Measurements from ENCODE around the gene MLPH. TPM values are rescaled to one million over a fixed set of nuclear protein-coding genes. Genes with fewer than 3 reads are reported as not detected.

MLPH gene
- total RNA-seq, 2 donors from 2014 or later, result not detected

DNA sequence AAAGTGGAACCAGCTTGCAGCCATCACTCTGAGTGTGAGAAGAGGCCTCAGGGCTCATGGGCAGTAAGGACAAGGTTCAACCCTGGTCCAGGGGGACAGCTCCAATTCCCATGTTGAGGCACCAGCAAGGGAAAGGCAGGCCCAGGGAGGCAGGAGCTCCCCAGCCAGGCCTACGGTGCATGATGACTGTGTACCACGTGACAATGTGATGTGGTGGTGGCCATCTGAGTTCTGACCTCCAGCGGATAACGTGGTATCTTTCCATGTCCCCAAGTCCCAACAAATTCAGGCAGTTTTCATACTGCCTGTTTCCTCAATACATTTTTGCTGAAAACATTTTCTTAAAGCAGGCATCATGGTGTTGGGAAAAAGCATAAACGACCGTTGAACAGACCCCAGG lies 36.9 kb upstream of the MLPH start:
- no peak for ATAC-seq
- Mint-ChIP-seq H3K27me3 (no peaks in the 10 kb centered on the region), H3K4me1 (peaks cover 7% of the 10 kb centered on the region), H3K4me3 (no peak overlapping the region), H3K36me3 (ENCODE audit: low read depth) (no peaks in the 10 kb centered on the region), H3K27ac (no peak overlapping the region)
- no peaks in the 10 kb centered on the region for H3K9me3 ChIP-seq (ENCODE audit: control insufficient read depth, low read length, poor library complexity, severe bottlenecking)
- no peak for DNase-seq

DNA sequence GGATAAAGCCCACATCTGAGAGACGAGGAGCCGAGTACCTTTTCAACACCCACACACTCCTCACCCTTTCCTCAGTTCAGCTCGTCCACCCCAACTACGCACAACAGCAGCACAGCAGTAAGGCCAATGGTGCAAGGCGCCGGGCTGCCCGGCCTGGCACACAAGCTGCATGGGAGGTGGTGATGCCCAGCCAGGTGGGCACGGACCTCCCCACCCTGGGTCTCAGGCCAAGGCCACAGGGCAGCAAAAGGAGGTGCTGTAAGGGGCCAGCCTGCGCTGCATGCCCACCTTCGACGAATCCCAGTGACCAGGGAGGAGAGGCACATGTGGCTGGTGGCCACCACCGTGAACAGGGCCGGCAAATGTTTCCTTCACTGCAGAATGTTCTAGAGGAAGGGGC lies 36.5 kb upstream of the MLPH start:
- Mint-ChIP-seq H3K27me3 (no peaks in the 10 kb centered on the region), H3K4me1 (peaks cover 7% of the 10 kb centered on the region), H3K36me3 (ENCODE audit: low read depth) (no peaks in the 10 kb centered on the region), H3K27ac (no peak overlapping the region), H3K4me3 (no peak overlapping the region)
- no peak for DNase-seq
- no peak for ATAC-seq
- no peaks in the 10 kb centered on the region for H3K9me3 ChIP-seq (ENCODE audit: control insufficient read depth, low read length, poor library complexity, severe bottlenecking)

DNA sequence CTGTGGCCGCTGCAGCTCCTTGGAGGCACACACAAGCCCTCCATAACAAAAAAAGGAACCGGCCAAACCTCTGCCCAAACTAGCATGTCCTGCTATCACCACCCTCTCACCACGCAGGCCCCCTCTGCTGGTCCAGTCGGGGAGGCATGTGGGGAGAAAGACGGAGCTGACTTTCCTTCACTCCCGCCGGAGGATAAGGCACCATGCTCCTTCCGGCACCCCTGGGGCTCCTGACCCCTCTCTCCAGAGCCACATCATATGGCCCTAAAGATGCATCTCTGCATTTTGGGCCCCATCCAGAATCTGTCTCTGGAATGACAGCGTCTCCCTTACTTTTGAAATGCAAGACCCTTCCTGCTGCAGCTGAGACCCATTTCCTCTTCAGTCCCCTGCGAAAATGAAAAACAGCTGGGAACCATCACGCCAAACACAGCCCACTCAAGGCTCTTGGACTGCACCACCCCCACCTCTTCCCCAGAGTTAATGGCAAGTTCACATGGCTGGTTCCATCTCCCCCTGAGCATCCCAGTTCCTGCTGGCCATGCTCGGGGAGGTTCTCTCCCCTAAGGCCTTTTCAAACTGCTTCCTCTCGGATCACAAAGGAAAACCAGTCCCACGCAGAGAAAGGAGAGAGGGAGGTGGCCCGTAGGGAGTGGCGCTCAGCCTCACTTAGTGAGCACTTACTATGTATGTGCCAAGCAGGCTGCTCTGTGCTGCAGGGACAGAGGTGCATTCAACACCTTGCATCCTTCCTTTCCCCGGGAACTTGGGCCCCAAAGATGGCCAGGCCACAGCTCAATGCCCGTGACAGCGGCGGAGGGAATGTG lies 35.2 kb upstream of the MLPH start:
- no peak overlapping the region for H3K4me3 Mint-ChIP-seq
- ATAC-seq, result no peak
- H3K27ac Mint-ChIP-seq, result no peak overlapping the region
- DNase-seq, result no peak
- H3K27me3 Mint-ChIP-seq, result no peaks in the 10 kb centered on the region
- H3K9me3 ChIP-seq (ENCODE audit: control insufficient read depth, low read length, poor library complexity, severe bottlenecking), result no peaks in the 10 kb centered on the region
- H3K4me1 Mint-ChIP-seq, result peaks cover 7% of the 10 kb centered on the region
- no peaks in the 10 kb centered on the region for H3K36me3 Mint-ChIP-seq (ENCODE audit: low read depth)

DNA sequence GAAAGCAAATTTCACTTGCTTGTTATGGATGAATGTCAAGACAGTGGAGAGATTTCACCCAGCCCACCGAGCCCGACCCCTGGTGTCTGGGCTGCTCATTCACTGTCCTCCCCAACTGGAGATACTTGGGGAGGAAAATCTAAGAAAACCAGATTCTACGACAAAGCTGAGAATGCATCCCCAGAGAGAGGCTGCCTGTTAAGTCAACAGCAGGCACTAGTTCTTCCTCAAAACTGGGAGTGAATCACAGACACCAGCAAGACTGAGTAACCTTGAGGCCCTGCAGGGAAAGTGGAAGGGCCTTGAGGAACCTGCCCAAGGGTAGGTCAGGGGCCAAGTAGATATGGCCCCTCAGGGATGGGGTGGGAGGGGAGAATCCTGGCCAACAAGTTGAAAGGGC lies 34.2 kb upstream of the MLPH start:
- no peaks in the 10 kb centered on the region for H3K9me3 ChIP-seq (ENCODE audit: control insufficient read depth, low read length, poor library complexity, severe bottlenecking)
- Mint-ChIP-seq H3K27me3 (no peaks in the 10 kb centered on the region), H3K27ac (no peak overlapping the region), H3K4me3 (no peak overlapping the region), H3K36me3 (ENCODE audit: low read depth) (no peaks in the 10 kb centered on the region), H3K4me1 (peaks cover 5% of the 10 kb centered on the region)
- ATAC-seq (no peak), DNase-seq (no peak)

DNA sequence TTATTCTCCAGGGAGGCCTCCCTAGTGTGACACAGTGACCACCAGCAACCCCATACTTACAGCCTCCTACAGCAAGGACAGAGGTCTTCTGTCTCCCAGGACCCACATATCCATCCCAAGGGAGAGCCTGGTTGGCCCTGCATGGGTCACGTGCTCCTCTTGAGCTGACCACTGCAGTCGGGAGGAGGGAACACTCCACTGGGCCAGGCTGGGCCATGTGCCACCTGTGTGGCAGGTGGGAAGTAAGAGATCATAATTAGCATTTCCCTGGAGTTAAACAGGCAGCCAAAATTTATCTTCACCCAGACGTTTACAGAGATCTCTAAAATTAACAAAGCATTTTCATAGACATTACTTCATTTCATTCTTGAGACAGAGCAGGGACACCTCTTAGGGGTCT lies 33.4 kb upstream of the MLPH start:
- Mint-ChIP-seq H3K4me1 (peaks cover 9% of the 10 kb centered on the region), H3K27ac (no peak overlapping the region), H3K4me3 (no peak overlapping the region), H3K27me3 (no peaks in the 10 kb centered on the region), H3K36me3 (ENCODE audit: low read depth) (no peaks in the 10 kb centered on the region)
- no peak for ATAC-seq
- no peaks in the 10 kb centered on the region for H3K9me3 ChIP-seq (ENCODE audit: control insufficient read depth, low read length, poor library complexity, severe bottlenecking)
- DNase-seq, result no peak

DNA sequence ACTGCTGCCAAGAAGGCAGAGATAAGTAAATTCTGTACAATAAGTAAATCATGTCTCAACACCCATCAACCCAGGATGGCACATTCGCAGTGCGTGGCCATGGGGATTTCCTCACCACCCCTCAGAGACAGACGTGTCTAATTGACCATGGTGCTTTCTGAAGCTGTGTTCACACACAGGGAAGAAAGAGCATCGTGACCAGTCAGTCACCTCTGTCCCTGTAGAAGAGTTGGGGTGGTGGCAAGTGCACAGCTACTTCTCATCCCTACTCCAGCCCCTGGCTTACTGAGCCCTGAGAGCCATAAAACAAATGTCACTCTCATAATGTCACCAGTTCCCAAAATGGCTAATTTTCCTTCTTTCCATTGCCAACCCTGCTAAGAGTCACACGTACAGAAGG lies 31.3 kb upstream of the MLPH start:
- Mint-ChIP-seq H3K27me3 (no peaks in the 10 kb centered on the region), H3K4me3 (no peak overlapping the region), H3K36me3 (ENCODE audit: low read depth) (no peaks in the 10 kb centered on the region), H3K4me1 (peaks cover 6% of the 10 kb centered on the region), H3K27ac (peak overlapping the region; percentile 49)
- ATAC-seq, result no peak
- no peak for DNase-seq
- H3K9me3 ChIP-seq (ENCODE audit: control insufficient read depth, low read length, poor library complexity, severe bottlenecking), result no peaks in the 10 kb centered on the region

DNA sequence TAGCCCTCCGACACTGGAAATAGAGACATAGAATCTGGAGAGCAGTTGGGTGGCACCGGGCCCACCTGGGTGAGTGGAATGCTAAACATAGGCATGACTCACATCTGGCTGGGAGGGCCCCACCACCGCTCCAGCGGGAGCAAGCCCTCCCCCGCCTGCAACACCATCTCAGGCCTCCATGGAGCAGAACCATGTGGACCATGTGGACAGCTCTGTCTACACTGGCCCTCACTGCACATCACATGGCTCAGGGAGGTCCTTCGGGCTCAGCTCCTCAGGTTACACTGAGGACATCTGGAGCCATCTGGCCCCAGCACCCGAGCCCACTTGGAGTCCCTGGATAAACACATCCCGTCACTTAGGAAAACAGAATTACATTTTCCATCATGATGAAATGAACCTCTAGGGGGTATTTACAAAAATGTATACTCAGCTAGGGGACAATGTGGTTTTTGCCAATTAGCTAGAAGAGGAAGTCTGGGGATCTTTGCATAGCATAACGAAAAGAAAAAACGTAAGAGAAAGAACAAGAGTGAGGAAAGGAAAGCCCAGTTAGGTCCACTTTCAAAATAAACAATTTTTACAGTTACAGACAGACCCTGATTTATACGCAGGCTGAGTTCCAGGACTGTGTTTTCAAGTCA lies 30.7 kb upstream of the MLPH start:
- DNase-seq (no peak), ATAC-seq (no peak)
- H3K4me3 Mint-ChIP-seq, result no peak overlapping the region
- no peaks in the 10 kb centered on the region for H3K9me3 ChIP-seq (ENCODE audit: control insufficient read depth, low read length, poor library complexity, severe bottlenecking)
- H3K27me3 Mint-ChIP-seq, result no peaks in the 10 kb centered on the region
- no peaks in the 10 kb centered on the region for H3K36me3 Mint-ChIP-seq (ENCODE audit: low read depth)
- H3K4me1 Mint-ChIP-seq, result peaks cover 8% of the 10 kb centered on the region
- peak overlapping the region; percentile 49 for H3K27ac Mint-ChIP-seq

DNA sequence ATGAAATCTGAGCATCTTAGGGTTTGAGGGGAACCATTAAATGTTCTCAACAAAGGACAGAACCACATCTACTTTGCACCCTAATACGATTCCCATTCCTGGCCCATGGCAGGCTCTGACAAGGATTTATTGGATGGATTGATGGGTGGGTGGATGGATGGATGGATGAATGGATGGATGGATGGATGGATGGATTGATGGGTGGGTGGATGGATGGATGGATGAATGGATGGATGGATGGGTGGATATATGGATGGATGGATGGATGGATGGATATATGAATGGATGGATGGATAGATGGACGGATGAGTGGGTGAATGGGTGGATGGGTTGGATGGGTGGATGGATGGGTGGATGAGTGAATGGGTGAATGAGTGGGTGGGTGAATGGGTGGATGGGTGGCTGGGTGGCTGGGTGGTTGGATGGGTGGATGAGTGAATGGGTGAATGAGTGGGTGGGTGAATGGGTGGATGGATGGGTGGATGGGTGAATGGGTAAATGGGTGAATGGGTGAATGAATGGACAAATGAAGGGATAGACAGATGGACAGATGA lies 29.6 kb upstream of the MLPH start:
- H3K9me3 ChIP-seq (ENCODE audit: control insufficient read depth, low read length, poor library complexity, severe bottlenecking), result no peaks in the 10 kb centered on the region
- Mint-ChIP-seq H3K4me1 (peaks cover 8% of the 10 kb centered on the region), H3K36me3 (ENCODE audit: low read depth) (no peaks in the 10 kb centered on the region), H3K4me3 (no peak overlapping the region), H3K27ac (no peak overlapping the region), H3K27me3 (no peaks in the 10 kb centered on the region)
- DNase-seq, result no peak
- no peak for ATAC-seq

DNA sequence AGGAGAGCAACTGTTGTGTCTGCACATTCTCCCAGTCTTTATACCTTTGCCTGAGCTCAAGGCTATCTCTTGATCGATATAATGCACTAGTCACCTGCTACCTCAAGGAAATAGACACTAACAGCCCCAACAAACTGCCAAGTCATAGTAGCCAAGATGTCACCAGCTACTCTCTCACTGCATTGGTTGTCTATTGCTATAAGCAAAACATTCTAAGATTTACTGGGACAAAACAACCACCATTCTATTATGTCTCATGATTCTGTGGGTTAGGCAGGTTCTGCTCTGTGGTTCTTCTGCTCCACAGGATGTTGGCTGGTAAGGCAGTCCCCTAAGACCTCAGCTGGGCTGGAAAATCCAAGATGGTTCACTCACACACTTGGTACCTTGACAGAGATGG lies 28.5 kb upstream of the MLPH start:
- no peaks in the 10 kb centered on the region for H3K36me3 Mint-ChIP-seq (ENCODE audit: low read depth)
- peak; percentile 21 for ATAC-seq

DNA sequence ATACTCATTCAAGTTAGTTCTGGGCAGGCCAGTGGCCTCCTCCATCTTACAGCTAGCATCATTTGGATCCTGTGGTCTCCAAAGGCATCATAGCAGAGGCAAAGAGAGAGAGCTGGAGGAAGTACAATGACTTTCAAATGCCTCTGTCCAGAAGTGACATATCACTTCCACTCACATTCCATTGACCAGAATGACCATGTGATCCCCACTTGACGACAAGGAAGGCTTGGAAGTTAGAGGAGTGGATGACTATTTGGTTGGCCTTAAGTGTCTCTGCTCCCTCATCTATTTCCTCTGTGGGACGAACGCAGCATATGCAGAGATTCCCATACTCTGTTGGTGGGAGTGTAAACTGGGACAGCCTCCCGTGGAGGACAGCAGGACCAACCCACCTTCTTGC lies 27.8 kb upstream of the MLPH start:
- DNase-seq, result no peak
- Mint-ChIP-seq H3K4me3 (no peak overlapping the region), H3K27me3 (no peaks in the 10 kb centered on the region), H3K4me1 (peaks cover 6% of the 10 kb centered on the region), H3K36me3 (ENCODE audit: low read depth) (no peaks in the 10 kb centered on the region), H3K27ac (no peak overlapping the region)
- ATAC-seq, result no peak
- no peaks in the 10 kb centered on the region for H3K9me3 ChIP-seq (ENCODE audit: control insufficient read depth, low read length, poor library complexity, severe bottlenecking)

More for the DNA sequence above, 28.5 kb upstream of the MLPH start:
- Mint-ChIP-seq H3K4me3 (no peak overlapping the region), H3K27me3 (no peaks in the 10 kb centered on the region), H3K27ac (no peak overlapping the region), H3K4me1 (peaks cover 6% of the 10 kb centered on the region)
- no peaks in the 10 kb centered on the region for H3K9me3 ChIP-seq (ENCODE audit: control insufficient read depth, low read length, poor library complexity, severe bottlenecking)
- DNase-seq, result no peak

DNA sequence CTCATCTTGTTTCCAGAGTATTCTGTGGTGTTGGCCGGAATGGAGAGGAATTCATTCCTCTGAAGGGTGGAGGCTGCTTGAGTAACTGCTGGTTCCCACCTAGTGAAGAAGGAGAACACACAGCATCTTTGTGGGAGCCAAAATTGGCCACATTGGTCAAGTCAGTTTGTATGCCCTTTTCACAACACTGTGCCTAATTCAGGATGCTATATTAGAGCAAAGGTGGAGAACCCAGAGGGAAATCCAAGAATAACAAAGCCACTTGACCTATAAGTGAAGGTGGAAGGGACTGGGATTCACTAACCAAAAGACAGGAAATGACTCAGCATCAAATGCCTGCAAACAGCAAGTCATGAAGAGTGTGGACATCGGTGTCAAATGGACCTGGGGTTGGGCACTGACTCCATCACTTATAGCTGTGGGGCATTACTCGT lies 27.3 kb upstream of the MLPH start:
- Mint-ChIP-seq H3K4me3 (no peak overlapping the region), H3K36me3 (ENCODE audit: low read depth) (no peaks in the 10 kb centered on the region)
- DNase-seq, result no peak

DNA sequence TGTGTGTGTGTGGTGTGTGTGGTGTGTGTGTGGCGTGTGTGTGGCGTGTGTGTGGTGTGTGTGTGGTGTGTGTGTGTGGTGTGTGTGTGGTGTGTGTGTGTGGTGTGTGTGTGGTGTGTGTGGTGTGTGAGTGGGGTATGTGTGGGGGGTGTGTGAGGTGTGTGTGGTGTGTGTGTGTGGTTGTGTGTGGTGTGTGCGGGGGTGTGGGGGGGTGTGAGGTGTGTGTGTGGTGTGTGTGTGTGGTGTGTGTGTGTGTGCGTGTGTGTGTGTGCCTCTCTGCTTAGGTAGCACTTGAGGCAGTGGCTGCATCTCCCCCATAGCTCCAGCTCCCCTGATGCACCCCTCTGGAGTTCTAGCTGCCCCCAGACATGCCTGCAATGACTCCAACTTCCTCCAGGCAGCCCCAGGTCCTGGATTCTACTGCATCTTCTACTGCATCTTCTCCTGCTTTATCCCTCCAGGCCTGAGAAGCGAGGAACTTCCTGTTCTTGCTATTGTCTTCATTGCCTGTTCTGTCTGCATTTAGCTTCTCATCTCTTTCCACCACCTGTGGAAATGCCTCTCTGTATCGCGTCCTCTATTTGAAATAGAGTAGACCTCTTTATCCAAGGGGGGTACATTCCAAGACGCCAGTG lies 22.2 kb upstream of the MLPH start:
- ATAC-seq (no peak), DNase-seq (no peak)
- Mint-ChIP-seq H3K4me1 (peaks cover 7% of the 10 kb centered on the region), H3K27ac (no peak overlapping the region), H3K27me3 (no peaks in the 10 kb centered on the region), H3K4me3 (no peak overlapping the region), H3K36me3 (ENCODE audit: low read depth) (no peaks in the 10 kb centered on the region)
- no peaks in the 10 kb centered on the region for H3K9me3 ChIP-seq (ENCODE audit: control insufficient read depth, low read length, poor library complexity, severe bottlenecking)

More for the DNA sequence above, 27.3 kb upstream of the MLPH start:
- H3K4me1 Mint-ChIP-seq, result peaks cover 7% of the 10 kb centered on the region
- no peaks in the 10 kb centered on the region for H3K9me3 ChIP-seq (ENCODE audit: control insufficient read depth, low read length, poor library complexity, severe bottlenecking)
- H3K27ac Mint-ChIP-seq, result no peak overlapping the region
- ATAC-seq, result no peak
- no peaks in the 10 kb centered on the region for H3K27me3 Mint-ChIP-seq

DNA sequence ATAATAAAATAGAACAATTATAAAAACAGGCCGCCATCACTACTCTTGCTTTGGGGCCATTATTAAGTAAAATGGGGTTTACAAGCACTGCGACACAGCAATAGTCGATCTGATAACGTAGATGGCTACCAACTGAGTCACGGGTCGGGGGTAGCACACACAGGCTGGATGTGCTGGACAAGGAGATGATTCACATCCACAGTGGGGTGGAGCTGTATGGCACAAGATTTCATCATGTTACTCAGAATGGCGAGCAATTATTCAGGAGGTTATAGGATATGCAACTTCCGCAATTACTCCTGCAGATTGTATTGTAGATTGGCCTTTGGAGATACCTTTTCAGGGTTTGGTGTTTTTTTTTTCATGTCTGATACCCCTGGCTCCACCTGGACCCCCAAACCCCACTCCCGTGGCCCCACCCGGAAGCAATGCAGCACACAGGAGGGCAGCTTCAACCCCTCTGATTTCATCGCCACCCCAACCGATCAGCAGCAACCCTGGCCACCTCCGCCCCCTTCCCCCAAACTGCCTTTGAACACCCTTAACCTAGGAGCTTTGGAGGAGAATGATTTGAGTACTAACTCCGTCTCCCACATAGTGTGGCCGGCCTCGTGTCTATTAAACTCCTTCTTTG lies 21.4 kb upstream of the MLPH start:
- Mint-ChIP-seq H3K27ac (no peak overlapping the region), H3K4me3 (no peak overlapping the region), H3K36me3 (ENCODE audit: low read depth) (no peaks in the 10 kb centered on the region), H3K27me3 (peaks cover 5% of the 10 kb centered on the region), H3K4me1 (peaks cover 10% of the 10 kb centered on the region)
- no peak for DNase-seq
- H3K9me3 ChIP-seq (ENCODE audit: control insufficient read depth, low read length, poor library complexity, severe bottlenecking), result no peaks in the 10 kb centered on the region
- no peak for ATAC-seq
